HepG2 (cell line): ENCODE measurements around the gene SGCD. TPM values are rescaled to one million over a fixed set of nuclear protein-coding genes. Genes with fewer than 3 reads are reported as not detected.

ENCODE experiments used
- ATAC-seq: fragments of 200-7000 bp; cut with Tn5 transposase; 3 replicates; pipeline ENCODE4 v1.9.1; 2020; ENCODE audit warnings: mild to moderate bottlenecking, moderate library complexity
- BruUV-seq: library from RNA; stranded (reverse); fragments of 400-500 nt; replicated peaks from 2 replicates; lab custom pipeline; 2021; lab: Mats Ljungman, UMichigan
- CTCF ChIA-PET: fragments of 300-600 bp; formaldehyde crosslinking; extraction: SDS; loops from one replicate; lab custom pipeline; 2021; ENCODE audit warnings: low total read pairs, inconsistent platforms, low intra/inter-chr PET ratio; lab: Yijun Ruan, JAX
- POLR2A ChIA-PET: fragments of 350-600 bp; sonication (Branson Sonifier 250); formaldehyde crosslinking; loops from one replicate; lab custom pipeline; 2020; ENCODE audit warnings: antibody characterized with exemption, inconsistent platforms; lab: Yijun Ruan, JAX
- DNase-seq: peaks from one replicate; pipeline ENCODE4 v3.0.0-alpha.2; 2015; ENCODE audit warnings: low spot score
- FAIRE-seq: peaks from 3 replicates; lab custom pipeline; 2011; peaks lifted over from hg19 to GRCh38; lab: Jason Lieb, UNC
- H2AFZ ChIP-seq: one replicate; pipeline ENCODE4 v1.6.1; 2011; ENCODE audit warnings: low read length, inconsistent platforms
- H3K27ac ChIP-seq: fragments of 300-600 bp; 3 replicates; pipeline ENCODE4 v1.8.0; 2011; ENCODE audit warnings: mixed run types, mild to moderate bottlenecking, mixed read lengths, low read length, inconsistent platforms; ENCODE audit not compliant: insufficient read depth; ENCODE audit errors: extremely low read length
- H3K27me3 ChIP-seq, 2 experiments: fragments of 200-600 bp in 1 of 2; 2 replicates in 1 of 2; 3 replicates in 1 of 2; pipeline versions ENCODE4 v1.6.0 to v1.8.0; 2011; ENCODE audit warnings: low read length in 2 of 2, mild to moderate bottlenecking in 2 of 2, moderate library complexity in 2 of 2, inconsistent platforms in 1 of 2; ENCODE audit not compliant: insufficient read depth in 2 of 2, control insufficient read depth in 1 of 2
- H3K36me3 ChIP-seq, 2 experiments: fragments of 200-600 bp in 1 of 2; replicated peaks in 1 of 2; 2 replicates in 1 of 2; 3 replicates in 1 of 2; pipeline versions ENCODE4 v1.5.1 to v1.8.0; 2011; ENCODE audit warnings: low read length in 2 of 2, inconsistent platforms in 1 of 2; ENCODE audit not compliant: insufficient read depth in 2 of 2, control insufficient read depth in 1 of 2
- H3K4me1 ChIP-seq: 2 replicates; pipeline ENCODE4 v1.5.1; 2012; ENCODE audit warnings: low read length, inconsistent platforms; ENCODE audit not compliant: insufficient read depth
- H3K4me2 ChIP-seq: 2 replicates; pipeline ENCODE4 v1.6.0; 2011; ENCODE audit warnings: low read depth, low read length, inconsistent platforms
- H3K4me3 ChIP-seq, 3 experiments: fragments of 200-600 bp in 1 of 3; sonication (generic), shearing (Covaris generic) in 1 of 3; replicated peaks in 1 of 3; 2 replicates each; pipeline ENCODE4 v1.5.1; 2011 to 2016; ENCODE audit warnings: low read length in 3 of 3, inconsistent platforms in 2 of 3, low read depth in 2 of 3, mild to moderate bottlenecking in 2 of 3, control low read depth in 1 of 3, mixed read lengths in 1 of 3; ENCODE audit not compliant: insufficient read depth in 1 of 3
- H3K79me2 ChIP-seq: one replicate; pipeline ENCODE4 v1.6.1; 2011; ENCODE audit warnings: low read length, inconsistent platforms; ENCODE audit not compliant: insufficient read depth
- H3K9ac ChIP-seq: 2 replicates; pipeline ENCODE4 v1.6.0; 2011; ENCODE audit warnings: mild to moderate bottlenecking, low read depth, low read length, inconsistent platforms; ENCODE audit not compliant: insufficient read depth
- H3K9me3 ChIP-seq: 2 replicates; pipeline ENCODE4 v1.5.1; 2012; ENCODE audit warnings: mild to moderate bottlenecking, low read length
- H4K20me1 ChIP-seq: 2 replicates; pipeline ENCODE4 v1.6.0; 2011; ENCODE audit warnings: inconsistent platforms, mild to moderate bottlenecking, low read length, moderate library complexity; ENCODE audit not compliant: insufficient read depth
- CBX2 ChIP-seq, 2 experiments: fragments of 200-600 bp in 1 of 2; sonication (generic); formaldehyde crosslinking in 1 of 2; IDR thresholded peaks; 2 replicates each; pipeline versions ENCODE4 v1.7.0 to v1.8.1; 2018 to 2022; ENCODE audit warnings: low read depth in 2 of 2, low read length in 1 of 2, mild to moderate bottlenecking in 1 of 2, missing genetic modification reagents in 1 of 2
- NBN ChIP-seq: fragments of 450-650 bp; conservative IDR thresholded peaks from 2 replicates; pipeline ENCODE4 v1.6.1; 2017
- NR2F6 ChIP-seq, 2 experiments: IDR thresholded peaks; 2 replicates each; pipeline ENCODE4 v1.6.1; 2016; ENCODE audit warnings: antibody characterized with exemption in 1 of 2, mild to moderate bottlenecking in 1 of 2
- RAD51 ChIP-seq: fragments of 450-650 bp; IDR thresholded peaks from 2 replicates; pipeline ENCODE4 v1.6.1; 2016; ENCODE audit warnings: borderline replicate concordance
- TFAP4 ChIP-seq: sonication (generic); IDR thresholded peaks from 2 replicates; pipeline ENCODE4 v1.6.1; 2016; ENCODE audit warnings: low read depth, borderline replicate concordance
- TFE3 ChIP-seq: IDR thresholded peaks from 2 replicates; pipeline ENCODE4 v1.6.1; 2016
- ZMYM4 ChIP-seq: sonication (generic); formaldehyde crosslinking; IDR thresholded peaks from 2 replicates; pipeline ENCODE4 v1.8.1; 2023; ENCODE audit warnings: mild to moderate bottlenecking, missing genetic modification reagents
- ZNF280B ChIP-seq: sonication (generic); formaldehyde crosslinking; IDR thresholded peaks from 2 replicates; pipeline ENCODE4 v1.5.0; 2020; ENCODE audit warnings: missing genetic modification reagents, mild to moderate bottlenecking, borderline replicate concordance
- WGBS: methylation state at CpG from one replicate; pipeline ENCODE4 v1.1.6; 2017; ENCODE audit warnings: low lambda C conversion rate; 5-methylcytosine and 5-hydroxymethylcytosine counted together
- in situ Hi-C: cut with HindIII; loops from 2 replicates; pipeline ENCODE4 v1.10.0; 2017; ENCODE audit warnings: low pct_unique_long_range_greater_than_20kb; ENCODE audit not compliant: extremely low pct_ligation_motif_present
- intact Hi-C: fragments of 100-400 bp; cut with micrococcal nuclease; formaldehyde crosslinking; loops from one replicate; pipeline ENCODE4 v1.10.0; 2022; ENCODE audit not compliant: unreplicated experiment
- polyA plus RNA-seq, 8 experiments: library from polyadenylated mRNA; depleted of rRNA in 3 of 8; stranded (reverse) in 7 of 8; unstranded in 1 of 8; fragments of >200 nt; fragmentation: Illumina TruSeq in 4 of 8; extraction: Trizol in 4 of 8; gene quantifications; 2 replicates each; pipeline versions ENCODE4 v1.2.1 to v1.2.3, GENCODE V29; 2011 to 2016; ENCODE audit warnings: low read depth in 4 of 8, missing spikeins in 1 of 8, mixed read lengths in 1 of 8; ENCODE audit not compliant: insufficient read depth in 1 of 8
- total RNA-seq, 5 experiments: library from RNA; depleted of rRNA; stranded (reverse); fragments of >200 nt; fragmentation: Illumina TruSeq; extraction: Trizol; gene quantifications; 2 replicates each; pipeline ENCODE4 v1.2.3, GENCODE V29; 2016; ENCODE audit warnings: low read depth in 1 of 5

Gene SGCD
- total and polyA plus RNA-seq, 2 of the 13 experiments (the other 11 are each of a cell fraction or from before 2014, with no cell fraction given): not detected

- ChIA-PET CTCF (no interaction called here), POLR2A (no interaction called here)
- no peaks in the 10 kb centered on the region for H4K20me1 ChIP-seq
- no peaks in the 10 kb centered on the region for H3K79me2 ChIP-seq
- 0% methylated on average over 1 of the region's 2 CpGs for WGBS
- no peak overlapping the region for H3K4me2 ChIP-seq
- FAIRE-seq (no peak), ATAC-seq (no peak), DNase-seq (no peak)
- TF ChIP-seq CBX2 (IDR thresholded peaks at IDR 0.05; ENCODE audit: low read depth, low read length): no peak
- no peak for TF ChIP-seq CBX2 (CRISPR knock-in tag; IDR thresholded peaks at IDR 0.05; ENCODE audit: low read depth)
- TF ChIP-seq TFAP4: no peak
- TF ChIP-seq NR2F6 (IDR thresholded peaks at IDR 0.05): no peak
- TF ChIP-seq NR2F6 (CRISPR knock-in tag; IDR thresholded peaks at IDR 0.05): no peak
- TF ChIP-seq TFE3 (CRISPR knock-in tag): no peak
- no peak for TF ChIP-seq ZNF280B (CRISPR knock-in tag)
- no peak for TF ChIP-seq ZMYM4
- TF ChIP-seq RAD51: no peak
- TF ChIP-seq NBN: no peak
- in situ Hi-C loops (no loop called here), intact Hi-C loops (no loop called here)
- H3K27me3 ChIP-seq: no peaks in the 10 kb centered on the region; a peak in 1 of 5 replicates
- H3K27ac ChIP-seq: no peak overlapping the region
- H3K36me3 ChIP-seq: no peaks in the 10 kb centered on the region
- H2AFZ ChIP-seq: no peak overlapping the region
- no peaks in the 10 kb centered on the region for H3K4me1 ChIP-seq
- H3K4me3 ChIP-seq: no peak overlapping the region
- H3K9ac ChIP-seq: no peak overlapping the region
- no TSS peak for BruUV-seq
- H3K9me3 ChIP-seq: no peaks in the 10 kb centered on the region
Measured at GRCh38 chr5:156486394-156487238, 159.7 kb downstream of the SGCD start.
